VCaP (cell line): ENCODE data around the gene WDR33.

Source experiments
- H3K27ac ChIP-seq: fragments of 450-650 bp; 2 replicates; pipeline ENCODE4 v1.5.1; 2017
- TF ChIP-seq, protein P1 (sequence below): fragments of 450-650 bp; conservative IDR thresholded peaks from 2 replicates; pipeline ENCODE4 v1.5.1; 2017; ENCODE audit warnings: mild to moderate bottlenecking, moderate library complexity

WDR33 gene

DNA sequence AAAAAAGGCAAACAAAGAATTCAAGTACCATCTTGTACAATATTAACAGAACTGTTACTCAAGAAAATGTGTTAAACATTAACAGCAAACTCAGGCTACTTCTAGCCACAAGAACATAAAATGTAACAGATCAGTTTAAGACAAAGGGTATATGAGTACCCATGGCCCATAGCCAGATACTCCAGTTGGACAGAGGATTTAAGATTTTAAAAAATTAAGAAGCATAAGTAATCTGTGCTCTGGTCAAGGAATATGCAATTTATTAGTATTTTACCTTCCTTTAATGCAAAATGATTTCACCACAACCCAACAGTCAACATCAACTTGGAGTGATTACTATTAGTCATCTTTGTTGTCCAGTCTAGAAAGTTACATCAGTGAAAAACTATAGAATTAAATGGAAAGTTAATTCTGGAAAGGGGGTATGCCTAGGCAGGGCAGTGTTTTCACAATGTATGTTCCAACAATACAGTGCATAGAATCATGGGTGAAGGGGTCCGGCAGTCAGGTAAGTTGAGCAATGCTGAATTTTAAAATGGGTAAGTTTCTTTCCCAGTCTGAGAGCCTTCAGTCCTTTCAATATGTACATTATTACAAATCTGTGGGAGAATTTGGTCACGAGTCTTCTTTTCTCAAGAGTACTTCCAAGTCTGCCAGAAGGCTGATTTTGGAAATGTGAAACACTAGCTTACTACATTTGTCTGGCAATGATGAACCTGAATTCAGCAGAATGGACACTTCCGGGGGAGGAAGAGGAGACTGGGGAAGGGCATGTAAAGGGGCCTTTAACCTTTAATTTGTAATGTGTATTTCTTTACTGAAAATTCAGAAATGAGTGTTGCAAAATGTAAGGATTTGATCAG, 75.2 kb downstream of the WDR33 start:
- no peak overlapping the region for H3K27ac ChIP-seq
- TF ChIP-seq, protein P1, sequence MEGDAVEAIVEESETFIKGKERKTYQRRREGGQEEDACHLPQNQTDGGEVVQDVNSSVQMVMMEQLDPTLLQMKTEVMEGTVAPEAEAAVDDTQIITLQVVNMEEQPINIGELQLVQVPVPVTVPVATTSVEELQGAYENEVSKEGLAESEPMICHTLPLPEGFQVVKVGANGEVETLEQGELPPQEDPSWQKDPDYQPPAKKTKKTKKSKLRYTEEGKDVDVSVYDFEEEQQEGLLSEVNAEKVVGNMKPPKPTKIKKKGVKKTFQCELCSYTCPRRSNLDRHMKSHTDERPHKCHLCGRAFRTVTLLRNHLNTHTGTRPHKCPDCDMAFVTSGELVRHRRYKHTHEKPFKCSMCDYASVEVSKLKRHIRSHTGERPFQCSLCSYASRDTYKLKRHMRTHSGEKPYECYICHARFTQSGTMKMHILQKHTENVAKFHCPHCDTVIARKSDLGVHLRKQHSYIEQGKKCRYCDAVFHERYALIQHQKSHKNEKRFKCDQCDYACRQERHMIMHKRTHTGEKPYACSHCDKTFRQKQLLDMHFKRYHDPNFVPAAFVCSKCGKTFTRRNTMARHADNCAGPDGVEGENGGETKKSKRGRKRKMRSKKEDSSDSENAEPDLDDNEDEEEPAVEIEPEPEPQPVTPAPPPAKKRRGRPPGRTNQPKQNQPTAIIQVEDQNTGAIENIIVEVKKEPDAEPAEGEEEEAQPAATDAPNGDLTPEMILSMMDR = no peak

DNA sequence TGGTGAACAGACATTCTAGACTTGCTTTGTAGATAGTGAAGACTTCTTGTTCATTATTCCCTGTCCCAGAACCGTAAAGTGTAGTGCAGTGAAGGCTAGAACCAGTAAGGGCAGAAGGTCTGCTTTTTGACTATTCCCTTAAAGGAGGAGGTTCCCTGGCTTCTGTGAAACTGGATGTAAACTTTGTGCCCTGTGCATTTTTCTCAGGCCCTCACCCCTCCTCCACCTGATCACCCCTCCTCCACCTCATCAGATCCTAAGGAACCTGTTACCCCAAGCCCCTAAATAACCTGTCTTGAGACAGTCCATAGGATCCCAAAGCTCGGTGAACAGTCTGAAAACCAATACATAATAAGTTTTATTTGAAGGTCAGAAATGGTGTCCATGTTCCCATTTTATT, 75.9 kb downstream of the WDR33 start:
- TF ChIP-seq, protein P1 = no peak
- no peak overlapping the region for H3K27ac ChIP-seq

DNA sequence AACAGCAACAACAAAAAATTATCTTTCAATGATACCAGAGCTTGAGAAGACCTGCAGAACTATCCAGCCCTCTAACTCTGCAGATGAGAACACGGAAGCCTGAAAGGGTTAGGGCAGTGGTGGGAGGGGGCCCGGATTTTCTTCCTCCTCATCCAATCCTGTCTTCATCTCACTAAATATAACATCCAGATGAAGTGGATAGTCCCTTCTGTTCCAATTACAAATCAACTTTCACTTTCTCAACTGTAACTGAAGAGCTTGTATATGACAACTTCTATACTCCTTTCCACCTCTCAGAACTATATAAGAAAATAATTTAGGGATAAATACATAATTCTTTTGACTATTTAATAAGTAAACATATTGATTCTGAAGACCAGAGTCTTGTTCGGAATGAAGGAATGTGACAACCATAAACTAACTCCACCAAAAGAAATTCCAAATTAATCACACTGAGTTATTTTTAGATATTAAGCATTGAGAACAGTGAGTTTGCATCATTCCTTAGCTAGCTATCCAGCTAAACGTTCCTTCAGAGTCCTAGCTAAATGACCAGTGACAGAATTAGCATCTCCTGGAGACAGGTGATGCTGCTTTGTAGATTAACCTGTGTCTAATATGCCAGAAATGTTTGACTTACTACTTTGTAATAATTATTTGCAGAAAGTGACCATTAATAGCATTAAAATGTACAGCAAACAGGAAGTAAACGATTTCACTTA, 77.0 kb downstream of the WDR33 start:
- no peak overlapping the region for H3K27ac ChIP-seq
- TF ChIP-seq, protein P1 = no peak

DNA sequence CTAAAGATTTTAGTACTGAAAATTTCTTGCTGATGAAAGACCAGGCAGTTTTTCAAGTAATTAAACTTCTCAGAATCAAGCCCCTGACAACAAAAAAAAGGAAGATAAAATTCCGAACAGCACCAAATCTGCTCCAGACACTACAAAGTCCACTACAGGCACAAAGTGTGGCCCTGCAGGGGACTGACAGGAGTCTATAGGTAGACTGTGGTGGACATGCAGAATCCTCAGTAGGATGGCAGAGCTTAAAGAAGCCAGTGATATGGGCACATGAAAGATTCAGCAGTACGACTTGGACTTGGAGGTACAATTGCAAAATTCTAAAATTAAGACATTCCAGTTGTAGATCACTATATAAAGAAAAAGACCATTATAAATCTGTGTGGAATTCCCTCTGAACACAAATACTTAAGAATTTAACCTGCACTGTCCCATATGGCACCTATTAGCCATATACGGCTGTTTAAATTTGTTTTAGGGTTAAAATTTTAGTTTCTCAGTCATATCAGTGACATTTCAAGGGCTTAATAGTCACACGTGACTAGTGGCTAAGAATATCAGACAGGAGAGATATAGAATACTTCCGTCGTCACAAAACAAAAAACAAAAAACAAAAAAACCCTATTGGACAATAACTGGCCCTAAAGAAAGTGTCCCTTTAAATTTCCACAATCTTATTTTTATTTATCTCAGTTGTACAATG, 77.7 kb downstream of the WDR33 start:
- H3K27ac ChIP-seq = no peak overlapping the region
- TF ChIP-seq, protein P1 = no peak

DNA sequence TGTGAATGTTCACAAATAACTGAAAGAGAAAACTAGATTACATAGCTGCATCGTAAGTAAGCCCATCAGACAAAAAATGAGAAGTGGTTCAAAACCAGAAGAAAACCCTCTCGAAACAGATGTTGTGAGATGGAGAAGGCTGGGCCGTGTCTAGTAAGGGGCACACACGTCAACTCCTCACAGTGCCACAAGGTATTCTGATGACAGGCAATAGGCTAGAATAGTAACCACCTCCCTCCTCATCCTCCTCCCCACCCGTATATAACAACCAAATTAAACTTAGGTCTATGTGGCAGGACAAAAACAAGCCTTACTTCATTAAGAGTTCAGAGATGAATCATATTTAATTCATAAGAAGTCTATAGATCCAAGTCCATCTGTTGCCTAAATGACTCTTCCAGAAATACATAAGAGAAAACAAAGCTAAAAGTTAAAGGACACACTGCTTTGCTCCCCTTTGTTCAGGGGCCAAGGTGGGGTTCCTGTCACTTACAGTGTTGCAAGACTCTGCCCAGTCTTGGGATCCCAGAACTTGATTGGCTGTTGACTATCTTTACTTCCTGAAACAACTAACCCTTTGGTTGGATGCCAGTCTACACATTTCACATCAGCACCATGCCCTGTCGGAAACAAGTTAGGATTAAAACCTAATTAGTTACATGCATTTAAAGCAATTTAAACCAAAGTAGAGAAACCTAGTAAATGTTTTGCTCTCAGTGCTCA, 84.7 kb downstream of the WDR33 start:
- TF ChIP-seq, protein P1 = no peak

DNA sequence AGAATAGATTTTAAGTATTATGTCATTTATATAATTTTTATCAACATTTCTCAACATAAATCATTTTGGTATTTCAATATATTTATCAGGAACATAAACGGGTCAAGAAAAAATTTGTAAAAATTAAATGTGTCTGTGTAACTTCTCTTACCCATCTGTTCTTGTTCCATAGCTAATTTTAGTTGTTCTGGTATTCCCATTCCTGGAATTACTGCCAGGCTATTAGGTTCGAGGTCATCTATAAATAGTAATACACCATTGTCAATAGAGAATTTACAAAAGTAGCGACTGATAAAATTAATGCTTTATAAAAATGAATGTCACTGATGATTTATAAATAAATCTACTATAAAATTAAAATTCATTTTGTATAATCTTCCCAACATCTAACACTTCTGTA, 88.2 kb downstream of the WDR33 start:
- no peak overlapping the region for H3K27ac ChIP-seq
- TF ChIP-seq, protein P1 = no peak

More for the DNA sequence above, 84.7 kb downstream of the WDR33 start:
- H3K27ac ChIP-seq = no peak overlapping the region
